IPS-20b (cell line): ENCODE measurements around the gene FNIP2.
A peak's percentile ranks its signal among the peaks of the same experiment; 100 is the strongest.

Experiments
- H3K27ac ChIP-seq: one replicate; pipeline ENCODE4 v1.5.1; 2013; ENCODE audit warnings: low read length
- H3K27me3 ChIP-seq: 2 replicates; pipeline ENCODE4 v1.6.1; 2013; ENCODE audit warnings: mild to moderate bottlenecking, low read length, inconsistent platforms; ENCODE audit not compliant: insufficient read depth
- H3K36me3 ChIP-seq: 2 replicates; pipeline ENCODE4 v1.6.1; 2013; ENCODE audit warnings: low read depth, mild to moderate bottlenecking, inconsistent platforms, low read length, moderate library complexity; ENCODE audit not compliant: insufficient read depth
- H3K4me1 ChIP-seq: 2 replicates; pipeline ENCODE4 v1.6.1; 2013; ENCODE audit warnings: mild to moderate bottlenecking, control low read depth, inconsistent platforms, low read length, moderate library complexity; ENCODE audit not compliant: insufficient read depth
- H3K4me3 ChIP-seq: 2 replicates; pipeline ENCODE4 v1.5.1; 2013; ENCODE audit warnings: mild to moderate bottlenecking, low read length, inconsistent platforms
- H3K9ac ChIP-seq: 2 replicates; pipeline ENCODE4 v1.6.1; 2013; ENCODE audit warnings: low read depth, mild to moderate bottlenecking, inconsistent platforms, low read length, moderate library complexity
- H3K9me3 ChIP-seq: 2 replicates; pipeline ENCODE4 v1.6.1; 2013; ENCODE audit warnings: mild to moderate bottlenecking, low read depth, low read length, inconsistent platforms; ENCODE audit not compliant: insufficient read depth

FNIP2 gene

GRCh38 chr4:158766434-158767044 lies 2.3 kb upstream of the FNIP2 start:
- Histone ChIP-seq H3K27ac (no peak overlapping the region), H3K4me3 (no peak overlapping the region), H3K4me1 (peaks cover 6% of the 10 kb centered on the region; the same call in 1 of the 2 replicates), H3K9me3 (no peaks in the 10 kb centered on the region), H3K27me3 (peaks cover 22% of the 10 kb centered on the region), H3K9ac (no peak overlapping the region), H3K36me3 (no peaks in the 10 kb centered on the region)

DNA sequence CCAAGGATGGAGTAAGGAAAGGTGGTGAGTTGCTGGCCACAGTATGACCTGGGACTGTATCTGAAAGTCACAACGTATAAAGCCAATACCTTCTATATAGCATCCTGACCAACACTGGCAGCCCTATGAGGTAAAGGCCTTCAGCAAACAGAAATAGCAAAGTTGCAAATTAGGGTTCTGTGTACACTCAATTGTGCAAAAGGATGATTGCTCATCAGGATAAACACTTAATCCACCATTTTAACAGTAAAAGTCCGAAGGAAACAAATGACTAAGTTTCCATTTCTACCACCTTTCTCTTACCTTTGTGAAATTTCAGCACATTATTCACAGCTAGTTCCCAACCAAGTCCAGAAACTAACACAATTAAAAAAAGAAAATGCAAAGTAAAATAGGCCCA lies 1.4 kb upstream of the FNIP2 start:
- peak overlapping the region; percentile 84; the same call in 1 of the 2 replicates for H3K9ac ChIP-seq
- H3K27ac ChIP-seq, result no peak overlapping the region
- H3K4me3 ChIP-seq, result peak overlapping the region; percentile 81; the same call in 1 of the 2 replicates
- H3K36me3 ChIP-seq, result no peaks in the 10 kb centered on the region
- H3K9me3 ChIP-seq, result no peaks in the 10 kb centered on the region
- peaks cover 6% of the 10 kb centered on the region; the same call in 1 of the 2 replicates for H3K4me1 ChIP-seq
- H3K27me3 ChIP-seq, result peaks cover 22% of the 10 kb centered on the region

- Histone ChIP-seq H3K9me3 (no peaks in the 10 kb centered on the region), H3K4me1 (peaks cover 6% of the 10 kb centered on the region; the same call in 1 of the 2 replicates), H3K27ac (no peak overlapping the region), H3K36me3 (no peaks in the 10 kb centered on the region), H3K4me3 (peak overlapping the region; percentile 78), H3K27me3 (peaks cover 22% of the 10 kb centered on the region), H3K9ac (peak overlapping the region; percentile 67; the same call in 1 of the 2 replicates)
Observed at GRCh38 chr4:158769175-158769921, 522 bp downstream of the FNIP2 start.

DNA sequence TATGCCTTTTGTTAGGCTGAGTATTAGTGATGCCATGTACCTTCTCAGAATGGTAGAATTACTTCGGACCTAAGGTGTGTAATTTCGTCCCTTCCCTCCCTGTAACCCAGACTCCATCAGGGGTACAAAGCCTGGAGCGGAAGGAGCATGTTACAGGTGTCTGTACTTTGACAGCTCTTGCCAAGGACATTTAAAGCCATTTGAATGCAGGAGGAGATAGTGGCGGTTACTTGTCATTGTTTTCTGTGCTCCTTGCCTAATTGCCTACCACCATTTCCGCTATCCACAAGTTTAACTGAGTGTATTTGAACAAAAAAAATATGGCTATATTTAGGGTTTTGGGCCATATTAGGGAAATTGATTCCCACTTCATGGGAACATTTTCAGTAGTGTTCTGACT lies 1.8 kb downstream of the FNIP2 start:
- H3K9ac ChIP-seq, result no peak overlapping the region

GRCh38 chr4:158771776-158772175 lies 3.0 kb downstream of the FNIP2 start:
- no peak overlapping the region for H3K4me3 ChIP-seq
- no peak overlapping the region for H3K9ac ChIP-seq

More for the DNA sequence above, 1.8 kb downstream of the FNIP2 start:
- H3K27ac ChIP-seq, result no peak overlapping the region
- no peaks in the 10 kb centered on the region for H3K9me3 ChIP-seq
- H3K27me3 ChIP-seq, result peaks cover 22% of the 10 kb centered on the region
- H3K4me1 ChIP-seq, result peaks cover 6% of the 10 kb centered on the region; the same call in 1 of the 2 replicates
- H3K4me3 ChIP-seq, result no peak overlapping the region
- no peaks in the 10 kb centered on the region for H3K36me3 ChIP-seq

DNA sequence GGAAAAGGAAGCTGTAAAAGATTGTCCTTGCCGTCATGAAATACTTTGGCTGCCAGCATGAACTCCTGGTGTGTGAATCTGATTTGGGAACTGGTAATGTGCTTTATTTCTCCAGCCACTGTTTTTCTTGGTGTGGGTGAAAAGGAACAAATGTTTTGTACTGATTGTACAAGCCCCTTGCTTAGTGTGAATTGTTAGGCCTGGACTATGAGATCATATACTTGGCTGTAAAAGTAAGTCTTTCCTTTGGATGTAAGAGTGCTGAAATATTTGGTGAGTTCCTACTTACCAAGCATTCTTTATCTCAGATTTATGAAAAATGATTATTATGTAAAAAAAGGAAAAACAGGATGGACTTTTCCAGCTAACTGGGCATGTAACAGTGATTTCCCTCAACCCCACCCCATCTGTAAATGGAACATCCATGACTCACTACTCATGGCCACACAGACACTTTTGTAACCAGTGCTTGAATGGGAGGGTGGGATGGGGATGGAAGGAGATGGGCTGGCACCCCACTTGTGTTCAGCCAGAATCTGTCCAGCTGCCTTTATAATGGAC lies 6.3 kb downstream of the FNIP2 start:
- H3K9me3 ChIP-seq, result no peaks in the 10 kb centered on the region
- no peak overlapping the region for H3K4me3 ChIP-seq
- no peak overlapping the region for H3K9ac ChIP-seq
- H3K4me1 ChIP-seq, result peaks cover 8% of the 10 kb centered on the region
- no peak overlapping the region for H3K27ac ChIP-seq
- H3K36me3 ChIP-seq, result no peaks in the 10 kb centered on the region
- peaks cover 4% of the 10 kb centered on the region for H3K27me3 ChIP-seq

More at GRCh38 chr4:158771776-158772175, 3.0 kb downstream of the FNIP2 start:
- H3K27ac ChIP-seq, result no peak overlapping the region
- peaks cover 22% of the 10 kb centered on the region for H3K27me3 ChIP-seq
- no peaks in the 10 kb centered on the region for H3K36me3 ChIP-seq
- H3K4me1 ChIP-seq, result peaks cover 6% of the 10 kb centered on the region; the same call in 1 of the 2 replicates
- H3K9me3 ChIP-seq, result no peaks in the 10 kb centered on the region

DNA sequence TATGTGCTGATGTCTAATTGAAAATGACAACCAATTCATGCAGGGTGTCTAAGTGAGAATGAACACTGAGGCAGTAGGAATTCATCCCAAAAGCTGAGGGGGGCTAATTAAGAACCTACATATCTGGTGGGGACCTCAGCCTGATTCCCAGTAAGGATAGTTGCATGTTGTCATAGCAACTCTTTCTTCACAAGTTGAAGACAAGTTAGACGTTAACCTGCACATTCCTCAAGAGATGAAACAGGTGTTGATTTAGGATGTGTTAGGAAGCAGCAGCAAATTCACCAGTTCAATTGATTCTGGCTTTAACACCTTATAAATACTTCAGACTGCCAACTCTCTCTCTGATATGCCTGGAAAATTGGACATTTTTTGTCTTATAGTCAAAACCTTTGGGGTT lies 7.3 kb downstream of the FNIP2 start:
- H3K27ac ChIP-seq, result no peak overlapping the region
- H3K36me3 ChIP-seq, result no peaks in the 10 kb centered on the region
- no peaks in the 10 kb centered on the region for H3K27me3 ChIP-seq
- H3K4me1 ChIP-seq, result peaks cover 8% of the 10 kb centered on the region
- H3K9ac ChIP-seq, result no peak overlapping the region
- no peaks in the 10 kb centered on the region for H3K9me3 ChIP-seq
- H3K4me3 ChIP-seq, result no peak overlapping the region

DNA sequence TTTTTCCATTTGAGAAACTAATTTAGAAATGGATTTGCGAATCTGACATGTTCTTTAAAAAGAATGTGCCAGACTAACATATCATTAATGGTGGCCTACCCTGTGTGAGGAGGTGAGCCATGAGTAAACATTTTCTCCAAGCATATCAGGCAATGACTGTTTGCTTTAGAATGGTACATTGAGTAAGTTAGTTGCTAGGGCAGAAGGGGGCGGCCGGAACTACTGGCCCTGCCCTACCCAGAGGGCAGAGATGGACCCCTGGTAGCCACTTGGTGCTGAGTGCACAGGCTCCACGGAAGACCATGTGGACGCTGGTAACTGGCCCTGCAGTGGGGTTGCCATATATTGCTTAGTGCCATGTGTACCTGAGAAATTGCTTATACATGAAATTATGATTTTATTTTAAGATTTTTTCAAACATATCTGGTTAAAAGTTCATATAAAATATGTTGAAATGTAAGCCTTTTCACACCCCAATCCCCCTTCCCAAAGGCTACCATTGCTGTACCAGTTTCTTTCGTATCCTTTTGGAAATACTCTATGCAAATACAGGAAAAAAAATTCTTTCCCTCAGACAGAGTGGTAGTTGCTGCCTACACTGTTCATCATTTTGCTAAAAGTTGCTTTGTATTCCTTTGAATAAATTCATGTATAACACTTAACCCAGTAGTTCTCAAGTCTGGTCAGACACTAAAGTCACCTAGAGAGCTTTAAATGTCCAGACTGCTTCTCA lies 8.8 kb downstream of the FNIP2 start:
- no peaks in the 10 kb centered on the region for H3K36me3 ChIP-seq
- H3K4me3 ChIP-seq, result no peak overlapping the region
- H3K27me3 ChIP-seq, result no peaks in the 10 kb centered on the region
- H3K4me1 ChIP-seq, result peaks cover 8% of the 10 kb centered on the region
- no peaks in the 10 kb centered on the region for H3K9me3 ChIP-seq
- H3K9ac ChIP-seq, result 0 out of 2 replicates have a peak overlapping the region, but pooled peaks have one; percentile 30
- no peak overlapping the region for H3K27ac ChIP-seq

DNA sequence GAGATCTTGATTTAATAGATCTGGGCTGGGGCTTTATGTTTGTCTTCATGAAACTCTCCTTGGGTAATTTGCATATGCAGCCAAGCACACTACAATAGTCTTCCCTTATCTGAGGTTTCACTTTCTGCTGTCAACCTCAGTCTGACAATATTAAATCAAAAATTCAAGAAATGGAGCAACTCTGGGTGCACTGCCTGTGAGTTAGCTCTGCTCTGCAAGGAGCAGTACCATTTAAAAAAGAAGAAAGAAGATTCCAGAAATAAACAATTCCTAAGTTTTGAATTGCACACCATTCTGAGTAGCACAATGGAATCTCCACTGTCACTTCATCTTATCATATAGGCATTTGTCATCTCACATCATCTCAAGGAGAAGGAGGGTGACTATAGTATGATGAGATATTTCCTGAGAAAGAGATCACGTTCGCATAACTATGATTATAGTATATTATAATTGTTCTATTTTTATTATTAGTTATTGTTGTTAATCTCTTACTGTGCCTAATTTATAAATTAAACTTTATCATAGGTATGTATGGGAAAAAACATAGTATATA lies 9.4 kb downstream of the FNIP2 start:
- no peaks in the 10 kb centered on the region for H3K27me3 ChIP-seq
- no peak overlapping the region for H3K27ac ChIP-seq
- peaks cover 8% of the 10 kb centered on the region for H3K4me1 ChIP-seq
- no peaks in the 10 kb centered on the region for H3K36me3 ChIP-seq
- no peaks in the 10 kb centered on the region for H3K9me3 ChIP-seq
- H3K4me3 ChIP-seq, result no peak overlapping the region
- 0 out of 2 replicates have a peak overlapping the region, but pooled peaks have one; percentile 30 for H3K9ac ChIP-seq

DNA sequence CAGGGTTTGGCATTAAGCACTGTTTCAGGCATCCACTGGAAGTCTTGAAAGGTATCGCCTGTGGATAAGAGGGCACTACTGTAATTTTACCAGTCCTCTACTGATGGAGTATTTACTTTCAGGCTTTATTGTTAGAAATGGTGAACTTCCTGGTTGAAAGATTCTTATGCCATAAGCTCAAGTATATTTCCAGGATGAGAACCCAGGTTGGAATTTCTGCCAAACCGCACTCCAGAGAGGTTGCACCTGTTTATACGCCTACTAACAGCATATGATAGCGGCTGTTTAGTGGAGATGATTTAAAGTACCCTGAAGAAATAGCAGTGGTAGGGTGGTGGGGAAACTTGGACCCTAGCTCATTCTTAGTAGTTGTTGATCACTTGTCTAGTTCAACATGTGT lies 9.9 kb downstream of the FNIP2 start:
- Histone ChIP-seq H3K4me3 (no peak overlapping the region), H3K27me3 (no peaks in the 10 kb centered on the region), H3K27ac (no peak overlapping the region), H3K36me3 (no peaks in the 10 kb centered on the region), H3K4me1 (peaks cover 8% of the 10 kb centered on the region), H3K9ac (no peak overlapping the region), H3K9me3 (no peaks in the 10 kb centered on the region)

DNA sequence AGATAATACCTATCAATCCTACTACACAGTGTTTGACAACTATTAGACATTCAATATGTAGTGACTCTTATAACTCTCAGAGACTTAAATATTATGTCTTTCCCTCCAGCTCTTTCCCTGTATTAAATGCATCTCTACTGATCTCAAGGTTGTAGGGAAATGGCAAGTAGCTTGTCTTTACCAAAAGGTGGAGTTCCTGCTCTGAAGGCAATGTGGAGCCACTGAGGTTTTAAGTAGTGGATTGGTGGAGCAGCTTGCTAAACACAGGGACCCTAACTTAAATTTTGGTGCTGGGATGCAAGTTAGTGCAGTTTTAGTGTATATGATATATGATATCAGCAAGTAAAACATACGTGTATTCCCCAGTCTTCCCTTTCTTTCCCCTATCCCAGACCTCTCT lies 13.1 kb downstream of the FNIP2 start:
- Histone ChIP-seq H3K4me1 (peaks cover 14% of the 10 kb centered on the region), H3K36me3 (no peaks in the 10 kb centered on the region)

More for the DNA sequence above, 13.1 kb downstream of the FNIP2 start:
- H3K27me3 ChIP-seq, result no peaks in the 10 kb centered on the region
- H3K9ac ChIP-seq, result no peak overlapping the region
- no peak overlapping the region for H3K27ac ChIP-seq
- no peak overlapping the region for H3K4me3 ChIP-seq
- no peaks in the 10 kb centered on the region for H3K9me3 ChIP-seq
